Measurements from ENCODE around the gene AKT1S1. TPM values are rescaled to one million over a fixed set of nuclear protein-coding genes. Genes with fewer than 3 reads are reported as not detected.

Gene AKT1S1
- total and polyA plus RNA-seq, 2 of the 13 experiments (the other 11 are each of a cell fraction or from before 2014, with no cell fraction given), result 13.5 to 27.8 TPM

GRCh38 chr19:49876422-49877019, 634 bp downstream of the AKT1S1 start (continued):
- 0 out of 2 replicates have a peak, but pooled peaks have one; percentile 52 for TF ChIP-seq UBTF (CRISPR knock-in tag; IDR thresholded peaks at IDR 0.05)
- TF ChIP-seq PITX1 (CRISPR knock-in tag; IDR thresholded peaks at IDR 0.05), result peak; percentile 38; the same call in 1 of the 2 replicates
- peak in 1 of 2 experiments; percentile 44; a peak in 2 of 4 replicates for TF ChIP-seq POLR2A (IDR thresholded peaks at IDR 0.05; ENCODE audit: insufficient read depth in 1 of 2, low read depth in 2 of 2, low read length in 2 of 2)
- no peak for TF ChIP-seq KLF15 (CRISPR knock-in tag; IDR thresholded peaks at IDR 0.05; ENCODE audit: borderline replicate concordance)
- peak; percentile 50 for TF ChIP-seq YEATS4 (CRISPR knock-in tag; IDR thresholded peaks at IDR 0.05; ENCODE audit: borderline replicate concordance)
- no peak for TF ChIP-seq SNAPC5 (CRISPR knock-in tag; IDR thresholded peaks at IDR 0.05; ENCODE audit: borderline replicate concordance)
- peak; percentile 15; the same call in 1 of the 2 replicates for TF ChIP-seq ZSCAN9 (CRISPR knock-in tag; IDR thresholded peaks at IDR 0.05; ENCODE audit: borderline replicate concordance)
- no peak for TF ChIP-seq ZNF652 (CRISPR knock-in tag; IDR thresholded peaks at IDR 0.05; ENCODE audit: borderline replicate concordance, low read depth)
- peak; percentile 66; the same call in 1 of the 2 replicates for TF ChIP-seq LBX2 (CRISPR knock-in tag; IDR thresholded peaks at IDR 0.05; ENCODE audit: borderline replicate concordance)
- TF ChIP-seq ZNF512B (CRISPR knock-in tag; IDR thresholded peaks at IDR 0.05; ENCODE audit: borderline replicate concordance), result no peak
- no peak for TF ChIP-seq ZNF619 (CRISPR knock-in tag; IDR thresholded peaks at IDR 0.05)
- 0 out of 2 replicates have a peak, but pooled peaks have one; percentile 59 for TF ChIP-seq BATF2 (CRISPR knock-in tag; IDR thresholded peaks at IDR 0.05)
- TF ChIP-seq SOX6 (IDR thresholded peaks at IDR 0.05), result no peak
- TF ChIP-seq SOX6 (CRISPR knock-in tag; IDR thresholded peaks at IDR 0.05), result no peak; the same call in 1 of the 2 replicates
- peak; percentile 96 for TF ChIP-seq GABPB1 (CRISPR knock-in tag; IDR thresholded peaks at IDR 0.05)
- 0 out of 2 replicates have a peak, but pooled peaks have one; percentile 40 for TF ChIP-seq ZZZ3 (CRISPR knock-in tag; IDR thresholded peaks at IDR 0.05; ENCODE audit: borderline replicate concordance)
- no peak for TF ChIP-seq ZC3H4 (CRISPR knock-in tag; IDR thresholded peaks at IDR 0.05; ENCODE audit: borderline replicate concordance)
- no peak for TF ChIP-seq ZNF670 (CRISPR knock-in tag; IDR thresholded peaks at IDR 0.05; ENCODE audit: borderline replicate concordance)
- TF ChIP-seq GLMP (CRISPR knock-in tag; IDR thresholded peaks at IDR 0.05; ENCODE audit: borderline replicate concordance), result no peak
- TF ChIP-seq ZNF333 (CRISPR knock-in tag; IDR thresholded peaks at IDR 0.05; ENCODE audit: borderline replicate concordance), result no peak
- TF ChIP-seq BRF2 (CRISPR knock-in tag; IDR thresholded peaks at IDR 0.05), result no peak
